NCI-H446 (cell line): ENCODE results near the gene PRPF31.

Experiments used
- DNase-seq, 2 experiments: peaks; one replicate each; lab custom pipeline; 2025; lab: John Stamatoyannopoulos, UW

PRPF31 gene

DNA sequence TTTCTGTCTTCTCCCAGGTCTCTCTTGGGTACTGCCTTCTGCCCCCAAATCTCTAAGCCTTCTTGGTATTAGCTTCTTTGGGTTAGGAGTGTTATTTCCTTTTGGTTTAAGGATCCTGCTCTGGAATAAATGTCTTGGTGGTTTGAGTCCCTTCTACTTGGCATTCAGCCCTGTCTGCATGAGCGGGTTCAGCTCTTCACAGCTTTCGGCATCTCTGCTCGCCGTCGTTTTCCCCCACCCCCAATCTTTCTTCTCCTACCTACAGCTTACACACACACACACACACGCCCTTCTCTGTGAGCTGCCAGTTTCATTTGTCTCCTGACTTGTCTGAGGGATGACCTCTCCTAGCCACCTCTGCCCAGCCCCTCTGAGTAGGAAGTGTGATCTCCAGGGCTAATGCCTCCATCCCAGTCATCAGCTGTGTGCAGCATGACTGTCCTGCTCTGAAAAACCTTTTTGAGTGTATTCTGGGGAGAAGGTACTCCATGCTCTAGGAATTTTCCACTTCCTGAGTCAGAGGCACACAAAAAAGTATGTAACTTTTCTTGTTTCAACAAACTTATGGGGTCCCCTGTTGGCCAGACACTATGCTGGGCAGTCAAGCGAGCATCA is 26.7 kb downstream of the PRPF31 start:
- no peak for DNase-seq

DNA sequence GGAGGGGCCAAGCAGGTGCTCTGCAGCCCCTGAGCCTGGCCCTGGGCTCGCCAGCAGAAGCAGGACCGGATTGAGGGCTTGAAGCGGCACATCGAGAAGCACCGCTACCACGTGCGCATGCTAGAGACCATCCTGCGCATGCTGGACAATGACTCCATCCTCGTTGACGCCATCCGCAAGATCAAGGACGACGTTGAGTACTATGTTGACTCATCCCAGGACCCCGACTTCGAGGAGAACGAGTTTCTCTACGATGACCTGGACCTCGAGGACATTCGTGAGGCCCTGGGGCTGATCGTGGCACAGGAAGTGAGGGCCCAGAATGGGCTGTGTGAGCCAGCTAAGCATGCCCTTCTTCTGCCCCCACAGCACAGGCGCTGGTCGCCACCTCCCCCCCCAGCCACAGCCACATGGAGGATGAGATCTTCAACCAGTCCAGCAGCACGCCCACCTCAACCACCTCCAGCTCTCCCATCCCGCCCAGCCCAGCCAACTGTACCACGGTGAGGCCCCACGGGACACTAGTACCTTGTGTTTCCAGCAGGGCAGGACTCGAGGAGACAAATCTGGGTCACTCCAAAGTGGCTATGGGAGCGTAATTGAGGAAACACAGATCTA is 30.1 kb downstream of the PRPF31 start:
- no peak for DNase-seq

- DNase-seq, result no peak
Measured at GRCh38 chr19:54147676-54148075, 32.1 kb downstream of the PRPF31 start.

GRCh38 chr19:54148158-54148557 is 32.6 kb downstream of the PRPF31 start:
- DNase-seq, result no peak

DNA sequence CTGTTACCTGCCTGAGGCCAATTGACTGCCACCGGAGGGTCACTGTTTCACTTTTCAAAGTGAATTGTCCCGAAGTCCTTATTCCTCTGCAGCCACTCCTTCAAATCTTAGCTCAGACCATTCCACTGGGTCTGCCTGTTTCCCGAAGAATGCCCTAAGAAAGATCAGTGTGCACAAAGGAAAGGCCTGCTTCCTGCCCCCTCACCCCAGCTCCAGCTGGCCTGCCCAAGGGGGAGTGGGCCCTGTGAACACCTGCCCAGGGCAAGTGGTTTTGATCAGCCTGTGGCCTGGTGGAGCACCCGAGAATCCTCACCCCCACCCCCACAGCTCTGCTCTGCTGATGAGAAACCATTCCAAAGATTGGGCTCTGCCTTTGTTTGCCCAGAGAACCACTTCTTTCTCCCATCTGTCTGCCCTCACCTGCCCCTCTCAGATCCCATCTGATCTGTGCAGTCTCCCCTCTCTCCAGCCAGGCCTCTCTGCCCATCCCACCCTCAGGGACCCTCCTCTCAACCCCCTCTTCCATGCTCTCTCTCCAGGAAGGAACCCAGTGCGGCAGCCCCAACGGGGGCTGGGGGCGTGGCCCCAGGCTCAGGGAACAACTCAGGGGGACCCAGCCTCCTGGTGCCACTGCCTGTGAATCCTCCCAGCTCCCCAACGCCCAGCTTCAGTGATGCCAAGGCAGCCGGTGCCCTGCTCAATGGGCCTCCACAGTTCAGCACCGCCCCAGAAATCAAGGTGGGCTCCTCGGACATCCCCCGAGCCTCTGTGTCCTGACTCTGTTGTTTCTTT is 33.7 kb downstream of the PRPF31 start:
- no peak for DNase-seq

- no peak for DNase-seq
Measured at GRCh38 chr19:54151362-54152035, 35.9 kb downstream of the PRPF31 start.

DNA sequence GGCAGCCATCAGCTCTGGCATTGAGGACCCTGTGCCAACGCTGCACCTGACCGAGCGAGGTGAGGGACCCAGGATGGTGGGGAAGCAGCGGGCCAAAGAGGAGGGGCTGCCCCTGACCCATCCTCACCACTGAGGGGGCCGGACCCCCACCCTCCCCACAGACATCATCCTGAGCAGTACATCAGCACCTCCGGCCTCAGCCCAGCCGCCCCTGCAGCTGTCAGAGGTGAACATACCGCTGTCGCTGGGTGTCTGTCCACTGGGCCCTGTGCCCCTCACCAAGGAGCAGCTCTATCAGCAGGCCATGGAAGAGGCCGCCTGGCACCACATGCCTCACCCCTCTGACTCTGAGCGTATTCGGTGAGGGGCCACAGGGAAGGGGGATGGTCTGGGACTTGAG is 36.7 kb downstream of the PRPF31 start:
- no peak for DNase-seq

- DNase-seq, result no peak
Measured at GRCh38 chr19:54152878-54153524, 37.4 kb downstream of the PRPF31 start.

DNA sequence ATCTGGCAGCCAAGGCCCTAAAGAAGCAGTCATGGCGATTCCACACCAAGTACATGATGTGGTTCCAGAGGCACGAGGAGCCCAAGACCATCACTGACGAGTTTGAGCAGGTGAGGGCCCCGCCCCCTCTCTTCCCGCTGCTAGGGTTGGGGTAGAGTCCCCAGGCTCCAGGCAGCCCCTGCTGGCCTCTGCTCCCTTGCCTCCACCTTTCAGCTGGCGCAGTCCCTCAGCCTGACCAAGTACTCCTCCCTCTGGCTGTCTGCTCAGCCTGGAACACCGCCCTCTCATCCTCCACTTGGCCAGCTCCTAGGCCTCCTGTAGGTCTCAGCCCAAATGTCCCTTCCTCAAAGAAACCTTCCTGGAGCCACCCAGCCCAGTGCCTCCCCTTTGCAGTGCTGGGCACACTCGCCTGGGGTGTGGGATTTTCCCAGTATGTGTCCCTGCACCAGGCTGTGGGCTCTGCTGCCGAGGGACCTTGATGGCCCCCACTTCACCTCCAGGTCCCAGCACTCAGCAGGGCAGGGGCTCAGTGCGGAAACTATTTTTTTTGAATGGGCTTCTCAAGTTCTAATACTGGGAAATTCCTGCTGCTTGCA is 38.3 kb downstream of the PRPF31 start:
- DNase-seq, result no peak

DNA sequence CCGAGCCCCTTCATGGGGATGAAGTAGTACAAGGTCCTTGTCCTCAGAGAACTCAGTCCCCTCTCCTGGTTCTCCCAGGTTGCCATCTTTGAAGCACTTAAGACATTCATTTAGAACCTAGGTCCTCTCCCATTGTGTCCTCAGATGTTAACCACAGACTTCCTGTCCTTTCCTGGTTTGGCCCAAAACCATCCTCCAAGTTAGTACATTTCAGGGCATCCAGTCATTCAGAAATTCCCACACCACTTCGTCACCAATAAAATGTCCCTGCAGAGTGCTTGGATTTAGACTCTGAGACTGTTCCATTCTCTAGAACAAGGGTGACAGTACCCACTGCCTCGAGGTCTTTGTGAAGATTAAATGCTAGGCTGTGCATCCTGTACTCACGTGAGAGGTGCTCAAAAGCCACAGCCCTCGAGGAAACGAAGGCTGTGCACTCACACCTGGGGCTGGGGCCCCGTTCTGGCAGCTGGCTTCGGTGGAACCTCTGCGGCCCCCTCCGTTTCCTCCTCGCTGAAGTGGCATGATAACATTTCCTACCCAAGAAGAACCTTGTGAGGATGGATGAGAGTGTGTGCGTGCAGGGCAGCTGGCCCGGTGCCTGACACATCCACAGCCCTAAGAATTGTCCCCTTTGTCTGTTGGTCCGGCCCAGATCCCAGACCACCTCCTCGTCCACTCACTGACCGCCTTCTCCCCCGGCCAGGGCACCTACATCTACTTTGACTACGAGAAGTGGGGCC is 39.2 kb downstream of the PRPF31 start:
- no peak for DNase-seq

GRCh38 chr19:54155694-54156093 is 40.1 kb downstream of the PRPF31 start:
- no peak for DNase-seq

- no peak for DNase-seq
Measured at GRCh38 chr19:54156490-54156889, 40.9 kb downstream of the PRPF31 start.

DNA sequence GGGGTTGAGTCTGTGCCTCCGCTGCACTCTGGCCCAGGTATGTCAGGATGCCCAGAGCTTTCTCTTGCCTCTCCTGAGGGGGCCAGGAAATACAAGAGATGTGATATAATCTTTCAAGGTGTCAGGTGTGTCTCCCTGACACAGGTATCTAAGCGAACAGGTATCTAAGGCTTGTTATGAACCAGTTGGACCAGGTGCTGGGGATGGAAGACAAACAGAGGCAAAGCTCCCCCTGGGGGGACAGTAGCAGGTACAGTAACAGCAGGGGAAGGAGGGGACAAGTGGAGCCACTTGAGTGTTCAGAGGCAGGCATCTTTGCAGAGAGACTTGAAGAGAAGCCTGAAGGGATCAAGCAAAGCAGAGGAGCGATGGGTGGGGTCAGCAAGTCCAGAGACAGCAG is 41.4 kb downstream of the PRPF31 start:
- no peak for DNase-seq

DNA sequence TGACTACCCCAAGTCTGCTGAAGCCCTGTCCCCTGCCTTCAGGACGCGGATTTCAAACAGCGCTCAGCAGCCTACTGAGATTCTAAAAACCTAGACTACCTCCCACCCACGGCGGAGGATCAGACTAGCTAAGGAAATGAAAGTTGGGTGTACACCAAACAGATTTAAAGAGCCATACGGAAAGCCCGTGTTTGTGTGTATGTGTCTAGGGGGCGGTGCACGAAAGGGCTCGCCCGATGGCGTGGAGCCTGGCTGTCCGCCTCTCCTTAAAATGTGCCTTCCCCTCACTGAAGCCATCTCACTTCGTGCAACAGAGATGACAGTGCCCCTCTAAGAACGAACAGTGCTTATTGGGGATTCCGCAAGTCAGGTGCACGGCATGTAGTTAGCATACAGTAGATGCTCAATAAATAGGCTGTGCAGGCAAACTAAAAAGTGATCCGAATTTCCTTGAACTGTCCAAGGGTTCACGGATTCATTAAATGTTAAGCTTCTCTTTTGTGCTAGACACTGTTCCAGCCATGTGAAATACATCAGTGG is 43.3 kb downstream of the PRPF31 start:
- DNase-seq, result no peak

- peak; percentile 99 to 100 for DNase-seq
Measured at GRCh38 chr19:54159352-54160181, 44.0 kb downstream of the PRPF31 start, which contains the start of gene LENG1. Gene LENG1, minus strand, starts transcription at chr19:54159721. Its CDS starts 26 bp downstream, at chr19:54159695.

DNA sequence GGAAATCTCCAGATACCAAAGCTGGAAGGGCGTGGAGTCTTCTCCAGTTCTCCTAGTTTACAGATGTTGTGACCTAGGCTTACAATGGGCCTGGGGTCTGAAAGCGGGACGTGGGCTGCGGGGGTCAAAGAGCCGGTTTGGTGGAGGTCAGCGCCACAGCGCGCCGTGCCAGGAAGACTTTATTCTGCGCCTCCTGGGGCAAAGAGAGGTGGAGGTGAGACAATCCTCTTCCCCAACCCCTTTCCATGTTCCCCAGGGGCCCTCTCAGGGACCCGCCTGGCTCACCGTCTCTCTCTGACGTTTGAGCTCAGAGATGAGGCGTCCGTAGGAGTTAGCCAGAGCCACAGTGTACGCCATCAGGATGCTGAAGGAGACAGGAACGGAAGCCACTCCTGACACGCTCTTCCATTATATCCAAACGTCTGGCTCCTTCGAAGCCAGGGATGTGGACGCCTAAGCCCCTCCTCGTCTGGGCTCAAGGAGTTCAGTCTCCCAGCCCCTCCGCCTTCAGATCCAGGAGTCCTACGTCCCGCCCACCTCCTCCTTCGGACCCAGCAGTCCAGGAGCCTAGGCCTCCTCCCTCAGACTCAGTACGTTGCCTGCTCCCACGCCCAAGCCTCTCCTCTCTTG is 44.7 kb downstream of the PRPF31 start:
- DNase-seq, result no peak

- DNase-seq, result peak in 1 of 2 experiments; percentile 21
Measured at GRCh38 chr19:54160854-54161253, 45.3 kb downstream of the PRPF31 start.

GRCh38 chr19:54162241-54162805 is 46.8 kb downstream of the PRPF31 start:
- no peak for DNase-seq

- DNase-seq, result no peak
Measured at GRCh38 chr19:54162884-54163283, 47.3 kb downstream of the PRPF31 start.
